ENCODE data around the gene BTC.

The BTC gene

DNA sequence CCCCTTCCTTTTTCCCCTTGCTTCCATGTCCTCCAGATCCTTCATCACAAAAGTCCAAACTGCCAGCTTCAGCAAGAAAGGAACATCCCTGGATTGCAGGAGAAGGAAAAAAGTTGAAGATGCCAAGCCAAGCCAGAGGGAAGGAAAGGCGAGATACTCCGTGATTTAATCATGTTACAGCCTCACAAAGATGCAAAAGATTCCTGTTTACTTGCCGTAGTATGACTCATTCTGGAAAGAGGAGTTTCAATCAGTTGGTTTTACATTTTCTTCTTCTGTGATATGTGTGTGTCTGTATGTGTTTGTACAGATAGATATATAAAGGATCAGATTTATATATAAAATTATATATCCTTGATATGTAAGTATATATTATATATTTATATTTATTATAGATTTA, 69.3 kb downstream of the BTC start:
- Histone ChIP-seq H2BK12ac (ENCODE audit: low read length) (no peak overlapping the region), H3K4ac (ENCODE audit: low read length) (no peak overlapping the region), H3K27ac (replicated peaks; ENCODE audit: low read length) (no peak overlapping the region), H2BK5ac (ENCODE audit: low read length) (no peak overlapping the region), H3K18ac (ENCODE audit: low read length) (no peak overlapping the region), H3K23ac (ENCODE audit: low read depth, low read length, poor library complexity) (no peak overlapping the region), H4K91ac (ENCODE audit: low read depth, low read length, poor library complexity) (no peak overlapping the region), H2BK15ac (ENCODE audit: low read length) (no peak overlapping the region), H4K8ac (ENCODE audit: low read depth, low read length) (no peak overlapping the region), H3K4me3 (ENCODE audit: low read length in 2 of 2) (no peak overlapping the region), H3K4me2 (ENCODE audit: insufficient read depth, low read length, poor library complexity, severe bottlenecking) (no peak overlapping the region), H3K79me1 (ENCODE audit: low read depth, low read length) (no peaks in the 10 kb centered on the region), H2AFZ (ENCODE audit: low read length) (no peak overlapping the region), H3K4me1 (ENCODE audit: control insufficient read depth in 2 of 2, insufficient read depth in 1 of 2, low read depth in 1 of 2, low read length in 2 of 2) (no peaks in the 10 kb centered on the region), H3K36me3 (replicated peaks in 1 of 2; ENCODE audit: control insufficient read depth in 2 of 2, insufficient read depth in 2 of 2, low read length in 2 of 2) (no peaks in the 10 kb centered on the region), H3K27me3 (ENCODE audit: control insufficient read depth in 3 of 3, insufficient read depth in 3 of 3, low read depth in 1 of 3, low read length in 3 of 3) (no peaks in the 10 kb centered on the region), H2BK120ac (ENCODE audit: low read depth, low read length) (no peak overlapping the region), H2AK5ac (ENCODE audit: low read depth, low read length) (no peak overlapping the region), H3K14ac (ENCODE audit: low read length) (no peak overlapping the region), H3K9ac (ENCODE audit: low read depth, low read length, poor library complexity) (no peak overlapping the region), H3K9me3 (replicated peaks in 1 of 2; ENCODE audit: control insufficient read depth in 2 of 2, insufficient read depth in 1 of 2, low read depth in 1 of 2, low read length in 2 of 2) (no peaks in the 10 kb centered on the region)
- no CpG with 5 or more reads among the region's 3 CpGs for WGBS, 2 donors (ENCODE audit: extremely low coverage in 2 of 2, insufficient read length in 2 of 2, insufficient replicate concordance in 1 of 2)
- no peak for DNase-seq (ENCODE audit: low spot score)

DNA sequence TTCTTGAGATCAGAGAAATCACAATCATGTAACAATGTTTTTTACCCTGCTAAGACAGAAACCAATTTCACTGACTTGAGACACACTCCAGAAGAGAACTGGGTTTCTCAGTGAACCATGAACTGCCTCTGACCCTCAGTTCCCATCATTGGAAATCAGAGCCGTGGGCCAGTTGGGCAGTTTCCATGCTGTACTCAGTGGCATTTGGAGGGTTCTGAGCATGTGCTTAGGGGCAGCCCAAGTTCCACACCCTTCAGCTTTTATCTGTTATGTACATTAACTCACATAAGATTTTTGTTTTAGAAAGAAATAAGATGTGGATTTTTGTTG, 77.9 kb downstream of the BTC start:
- H2AFZ ChIP-seq (ENCODE audit: low read length): no peak overlapping the region
- DNase-seq (ENCODE audit: low spot score): no peak
- no peak overlapping the region for H2BK15ac ChIP-seq (ENCODE audit: low read length)
- H3K9me3 ChIP-seq (replicated peaks in 1 of 2; ENCODE audit: control insufficient read depth in 2 of 2, insufficient read depth in 1 of 2, low read depth in 1 of 2, low read length in 2 of 2): no peaks in the 10 kb centered on the region
- H3K18ac ChIP-seq (ENCODE audit: low read length): no peak overlapping the region
- H3K79me1 ChIP-seq (ENCODE audit: low read depth, low read length): no peaks in the 10 kb centered on the region
- H3K4me3 ChIP-seq (ENCODE audit: low read length in 2 of 2): no peak overlapping the region
- no peak overlapping the region for H4K8ac ChIP-seq (ENCODE audit: low read depth, low read length)
- H3K4me1 ChIP-seq (ENCODE audit: control insufficient read depth in 2 of 2, insufficient read depth in 1 of 2, low read depth in 1 of 2, low read length in 2 of 2): no peaks in the 10 kb centered on the region
- H3K27me3 ChIP-seq (ENCODE audit: control insufficient read depth in 3 of 3, insufficient read depth in 3 of 3, low read depth in 1 of 3, low read length in 3 of 3): no peaks in the 10 kb centered on the region
- H3K36me3 ChIP-seq (replicated peaks in 1 of 2; ENCODE audit: control insufficient read depth in 2 of 2, insufficient read depth in 2 of 2, low read length in 2 of 2): no peaks in the 10 kb centered on the region
- no peak overlapping the region for H3K14ac ChIP-seq (ENCODE audit: low read length)
- no peak overlapping the region for H3K9ac ChIP-seq (ENCODE audit: low read depth, low read length, poor library complexity)
- no peak overlapping the region for H3K27ac ChIP-seq (replicated peaks; ENCODE audit: low read length)
- no peak overlapping the region for H2AK5ac ChIP-seq (ENCODE audit: low read depth, low read length)
- H3K4me2 ChIP-seq (ENCODE audit: insufficient read depth, low read length, poor library complexity, severe bottlenecking): no peak overlapping the region
- no peak overlapping the region for H3K4ac ChIP-seq (ENCODE audit: low read length)
- no peak overlapping the region for H3K23ac ChIP-seq (ENCODE audit: low read depth, low read length, poor library complexity)
- no peak overlapping the region for H2BK12ac ChIP-seq (ENCODE audit: low read length)
- no peak overlapping the region for H4K91ac ChIP-seq (ENCODE audit: low read depth, low read length, poor library complexity)
- no peak overlapping the region for H2BK5ac ChIP-seq (ENCODE audit: low read length)
- WGBS, 2 donors (ENCODE audit: extremely low coverage in 2 of 2, insufficient read length in 2 of 2, insufficient replicate concordance in 1 of 2): no CpG with 5 or more reads among the region's 1 CpG
- no peak overlapping the region for H2BK120ac ChIP-seq (ENCODE audit: low read depth, low read length)

DNA sequence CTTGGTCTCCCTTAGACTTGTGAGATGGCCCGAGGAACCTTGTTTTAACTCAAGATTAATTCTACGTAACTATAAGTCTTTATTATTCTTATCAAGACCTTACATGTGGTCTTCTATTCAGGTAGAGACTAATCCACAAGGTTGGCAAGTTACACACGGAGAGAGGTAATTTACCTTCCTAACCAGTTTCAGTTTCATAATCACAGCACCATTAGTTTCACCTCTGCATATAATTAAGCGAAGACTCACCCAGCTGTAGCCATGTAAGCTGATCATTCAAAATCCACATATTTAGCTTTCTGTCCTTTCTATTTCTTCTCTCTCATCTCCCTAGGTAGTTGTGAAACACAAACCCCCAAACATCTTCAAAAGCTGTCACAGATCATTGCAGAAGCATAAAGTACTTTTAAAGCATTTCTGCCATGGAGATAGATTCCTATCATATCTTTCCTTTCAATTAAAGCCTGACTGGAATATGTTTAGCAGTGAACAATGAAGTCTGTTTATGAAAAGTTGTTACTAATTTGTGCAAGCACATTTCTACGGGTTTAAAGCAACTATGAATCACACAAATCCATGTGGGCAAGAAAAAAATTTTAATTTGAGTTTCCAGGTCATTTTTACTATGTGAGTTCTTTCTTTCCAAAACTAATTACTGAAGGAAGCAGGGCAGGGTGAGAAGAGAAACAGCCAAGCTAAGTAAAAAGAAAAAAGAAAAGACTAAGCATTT, 78.5 kb downstream of the BTC start:
- Histone ChIP-seq H3K36me3 (replicated peaks in 1 of 2; ENCODE audit: control insufficient read depth in 2 of 2, insufficient read depth in 2 of 2, low read length in 2 of 2) (no peaks in the 10 kb centered on the region), H2BK120ac (ENCODE audit: low read depth, low read length) (no peak overlapping the region)

DNA sequence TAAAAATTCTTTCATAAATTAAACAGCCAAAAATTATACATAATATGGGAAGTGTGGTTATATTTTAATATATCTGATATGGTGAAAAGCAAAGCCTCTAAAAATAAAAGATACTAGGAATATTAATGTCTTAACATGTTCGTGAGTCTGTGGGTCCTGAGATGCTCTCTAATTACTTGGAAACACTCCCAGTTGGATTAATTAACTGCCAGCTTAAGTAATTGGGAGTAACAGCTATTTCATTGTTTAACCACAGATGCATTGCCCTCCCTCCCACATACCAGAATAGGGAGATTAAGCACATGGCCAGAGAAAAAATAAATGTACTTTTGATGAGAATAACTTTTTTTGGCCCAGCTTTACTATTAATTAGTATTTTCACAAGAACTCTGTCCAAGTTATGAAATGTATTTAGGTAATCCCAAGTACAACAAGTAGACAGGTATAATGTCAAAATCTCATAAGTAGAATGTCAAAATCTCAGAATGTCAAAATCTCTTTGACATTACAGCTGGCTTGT, 79.7 kb downstream of the BTC start:
- Histone ChIP-seq H3K4me2 (ENCODE audit: insufficient read depth, low read length, poor library complexity, severe bottlenecking) (no peak overlapping the region), H3K14ac (ENCODE audit: low read length) (no peak overlapping the region), H3K18ac (ENCODE audit: low read length) (no peak overlapping the region), H3K4me3 (ENCODE audit: low read length in 2 of 2) (no peak overlapping the region), H3K79me1 (ENCODE audit: low read depth, low read length) (no peaks in the 10 kb centered on the region), H2BK5ac (ENCODE audit: low read length) (no peak overlapping the region), H2BK15ac (ENCODE audit: low read length) (no peak overlapping the region), H3K36me3 (replicated peaks in 1 of 2; ENCODE audit: control insufficient read depth in 2 of 2, insufficient read depth in 2 of 2, low read length in 2 of 2) (no peaks in the 10 kb centered on the region), H3K27ac (replicated peaks; ENCODE audit: low read length) (no peak overlapping the region), H2BK12ac (ENCODE audit: low read length) (no peak overlapping the region), H3K9ac (ENCODE audit: low read depth, low read length, poor library complexity) (no peak overlapping the region), H4K8ac (ENCODE audit: low read depth, low read length) (no peak overlapping the region), H2BK120ac (ENCODE audit: low read depth, low read length) (no peak overlapping the region), H3K23ac (ENCODE audit: low read depth, low read length, poor library complexity) (no peak overlapping the region), H3K4ac (ENCODE audit: low read length) (no peak overlapping the region), H2AFZ (ENCODE audit: low read length) (no peak overlapping the region), H3K9me3 (replicated peaks in 1 of 2; ENCODE audit: control insufficient read depth in 2 of 2, insufficient read depth in 1 of 2, low read depth in 1 of 2, low read length in 2 of 2) (no peaks in the 10 kb centered on the region), H3K4me1 (ENCODE audit: control insufficient read depth in 2 of 2, insufficient read depth in 1 of 2, low read depth in 1 of 2, low read length in 2 of 2) (no peaks in the 10 kb centered on the region), H3K27me3 (ENCODE audit: control insufficient read depth in 3 of 3, insufficient read depth in 3 of 3, low read depth in 1 of 3, low read length in 3 of 3) (no peaks in the 10 kb centered on the region), H2AK5ac (ENCODE audit: low read depth, low read length) (no peak overlapping the region), H4K91ac (ENCODE audit: low read depth, low read length, poor library complexity) (no peak overlapping the region)
- WGBS, 2 donors (ENCODE audit: extremely low coverage in 2 of 2, insufficient read length in 2 of 2, insufficient replicate concordance in 1 of 2): no CpG with 5 or more reads among the region's 1 CpG
- no peak for DNase-seq (ENCODE audit: low spot score)

More for the DNA sequence above, 78.5 kb downstream of the BTC start:
- Histone ChIP-seq H3K4me2 (ENCODE audit: insufficient read depth, low read length, poor library complexity, severe bottlenecking) (no peak overlapping the region), H2BK15ac (ENCODE audit: low read length) (no peak overlapping the region), H3K4me3 (ENCODE audit: low read length in 2 of 2) (no peak overlapping the region), H4K91ac (ENCODE audit: low read depth, low read length, poor library complexity) (no peak overlapping the region), H3K14ac (ENCODE audit: low read length) (no peak overlapping the region), H2BK12ac (ENCODE audit: low read length) (no peak overlapping the region), H3K9me3 (replicated peaks in 1 of 2; ENCODE audit: control insufficient read depth in 2 of 2, insufficient read depth in 1 of 2, low read depth in 1 of 2, low read length in 2 of 2) (no peaks in the 10 kb centered on the region), H4K8ac (ENCODE audit: low read depth, low read length) (no peak overlapping the region), H3K18ac (ENCODE audit: low read length) (no peak overlapping the region), H2AK5ac (ENCODE audit: low read depth, low read length) (no peak overlapping the region), H2AFZ (ENCODE audit: low read length) (no peak overlapping the region), H3K79me1 (ENCODE audit: low read depth, low read length) (no peaks in the 10 kb centered on the region), H3K27ac (replicated peaks; ENCODE audit: low read length) (no peak overlapping the region), H3K4ac (ENCODE audit: low read length) (no peak overlapping the region), H3K23ac (ENCODE audit: low read depth, low read length, poor library complexity) (no peak overlapping the region), H2BK5ac (ENCODE audit: low read length) (no peak overlapping the region), H3K27me3 (ENCODE audit: control insufficient read depth in 3 of 3, insufficient read depth in 3 of 3, low read depth in 1 of 3, low read length in 3 of 3) (no peaks in the 10 kb centered on the region), H3K4me1 (ENCODE audit: control insufficient read depth in 2 of 2, insufficient read depth in 1 of 2, low read depth in 1 of 2, low read length in 2 of 2) (no peaks in the 10 kb centered on the region), H3K9ac (ENCODE audit: low read depth, low read length, poor library complexity) (no peak overlapping the region)
- no peak for DNase-seq (ENCODE audit: low spot score)
- no CpG with 5 or more reads among the region's 5 CpGs for WGBS, 2 donors (ENCODE audit: extremely low coverage in 2 of 2, insufficient read length in 2 of 2, insufficient replicate concordance in 1 of 2)
